Tibial artery (tissue), 4 donors: ENCODE results near the gene SLC29A3.
"Not testable (repeated sequence)": the region's sequence is repeated elsewhere in the genome, so short reads cannot be mapped to it uniquely, and the experiment has no call there.

Source experiments
- DNase-seq, 2 donors: peaks; one replicate each; pipeline ENCODE4 v3.0.0-alpha.2; 2019
- H3K27ac ChIP-seq, 2 donors: fragments of 200-600 bp; sonication (generic) in 1 of 2; 1 replicate in 1 of 2; 2 replicates in 1 of 2; pipeline ENCODE4 v1.5.1; 2018 to 2019; ENCODE audit warnings: mild to moderate bottlenecking in 1 of 2
- H3K27me3 ChIP-seq, 2 donors: fragments of 200-600 bp; sonication (generic) in 1 of 2; one replicate each; pipeline versions ENCODE4 v1.5.1 to v1.6.0; 2016 to 2019
- H3K36me3 ChIP-seq, 3 donors: fragments of 200-600 bp; sonication (generic) in 2 of 3; one replicate each; pipeline ENCODE4 v1.5.1; 2016 to 2019; ENCODE audit warnings: mild to moderate bottlenecking in 2 of 3
- H3K4me1 ChIP-seq, 4 donors: fragments of 200-600 bp; sonication (generic) in 2 of 4; 1 replicate in 3 of 4; 2 replicates in 1 of 4; pipeline ENCODE4 v1.5.1; 2016 to 2019
- H3K4me3 ChIP-seq, 2 donors: fragments of 200-600 bp; sonication (generic) in 1 of 2; 1 replicate in 1 of 2; 2 replicates in 1 of 2; pipeline ENCODE4 v1.5.1; 2018 to 2019; ENCODE audit warnings: mild to moderate bottlenecking in 2 of 2
- H3K9me3 ChIP-seq, 3 donors: fragments of 200-600 bp; sonication (generic) in 1 of 3; one replicate each; pipeline ENCODE4 v1.5.1; 2016 to 2019
- intact Hi-C: fragments of 100-400 bp; cut with DNase I; formaldehyde crosslinking; loops from one replicate; pipeline ENCODE4 v1.15.0; 2023; ENCODE audit warnings: low total_unique reads
- TF ChIP-seq, protein P1 (sequence below), 2 experiments: fragments of 200-600 bp in 1 of 2; fragments of 450-650 bp in 1 of 2; IDR thresholded peaks; one replicate each; pipeline ENCODE4 v1.5.1; 2017 to 2019; ENCODE audit warnings: antibody characterized with exemption in 2 of 2, mild to moderate bottlenecking in 1 of 2, moderate library complexity in 1 of 2

Gene SLC29A3

DNA sequence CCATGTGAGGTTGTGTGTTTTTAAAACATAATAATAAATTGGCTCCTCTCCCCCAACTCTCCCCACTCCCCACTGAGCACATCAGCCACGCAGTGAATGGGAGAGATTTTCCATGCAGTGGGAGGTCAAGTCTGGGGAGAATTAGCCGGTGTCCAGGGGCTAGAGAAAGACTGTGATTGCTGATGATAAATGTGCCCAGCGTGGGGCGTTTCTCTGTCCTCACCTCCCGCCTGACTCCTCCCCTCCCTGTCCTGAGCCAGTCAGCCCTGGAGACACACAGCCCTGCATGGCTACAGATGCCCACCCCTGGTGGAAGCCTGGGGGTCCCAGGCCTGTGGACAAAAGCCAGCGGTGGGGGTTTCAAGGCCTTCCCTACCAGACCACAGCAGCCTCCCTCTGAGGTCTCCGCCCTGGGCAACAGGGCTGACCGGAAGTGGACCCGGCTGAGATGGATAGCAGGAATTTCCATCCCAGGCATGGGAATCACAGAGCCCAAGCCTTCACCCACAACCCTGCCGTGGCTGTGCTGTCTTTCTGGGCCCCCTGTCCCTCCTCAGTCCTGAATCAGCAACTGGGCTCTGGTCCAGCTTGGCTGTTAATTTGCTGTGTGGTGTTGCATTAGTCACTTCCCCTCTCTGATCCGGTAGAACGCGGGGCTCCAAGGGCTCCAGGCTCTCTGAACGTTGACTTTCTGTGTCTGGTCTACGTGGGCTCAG is 46.8 kb upstream of the SLC29A3 start:
- H3K27me3 ChIP-seq = no peaks in the 10 kb centered on the region
- no peak overlapping the region for H3K4me3 ChIP-seq
- H3K4me1 ChIP-seq = peaks cover 0 to 24% (median 10%) of the 10 kb centered on the region in 4 donors
- TF ChIP-seq, protein P1, sequence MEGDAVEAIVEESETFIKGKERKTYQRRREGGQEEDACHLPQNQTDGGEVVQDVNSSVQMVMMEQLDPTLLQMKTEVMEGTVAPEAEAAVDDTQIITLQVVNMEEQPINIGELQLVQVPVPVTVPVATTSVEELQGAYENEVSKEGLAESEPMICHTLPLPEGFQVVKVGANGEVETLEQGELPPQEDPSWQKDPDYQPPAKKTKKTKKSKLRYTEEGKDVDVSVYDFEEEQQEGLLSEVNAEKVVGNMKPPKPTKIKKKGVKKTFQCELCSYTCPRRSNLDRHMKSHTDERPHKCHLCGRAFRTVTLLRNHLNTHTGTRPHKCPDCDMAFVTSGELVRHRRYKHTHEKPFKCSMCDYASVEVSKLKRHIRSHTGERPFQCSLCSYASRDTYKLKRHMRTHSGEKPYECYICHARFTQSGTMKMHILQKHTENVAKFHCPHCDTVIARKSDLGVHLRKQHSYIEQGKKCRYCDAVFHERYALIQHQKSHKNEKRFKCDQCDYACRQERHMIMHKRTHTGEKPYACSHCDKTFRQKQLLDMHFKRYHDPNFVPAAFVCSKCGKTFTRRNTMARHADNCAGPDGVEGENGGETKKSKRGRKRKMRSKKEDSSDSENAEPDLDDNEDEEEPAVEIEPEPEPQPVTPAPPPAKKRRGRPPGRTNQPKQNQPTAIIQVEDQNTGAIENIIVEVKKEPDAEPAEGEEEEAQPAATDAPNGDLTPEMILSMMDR (IDR thresholded peaks at IDR 0.05) = no peak
- H3K27ac ChIP-seq = no peak overlapping the region
- no peaks in the 10 kb centered on the region for H3K9me3 ChIP-seq
- intact Hi-C loops = no loop called here
- no peaks in the 10 kb centered on the region for H3K36me3 ChIP-seq
- DNase-seq = no peak

- H3K9me3 ChIP-seq, H3K4me3 ChIP-seq, DNase-seq, H3K27me3 ChIP-seq, H3K36me3 ChIP-seq, H3K27ac ChIP-seq, intact Hi-C loops: not testable (repeated sequence)
- H3K4me1 ChIP-seq = peaks cover 0 to 24% (median 10%) of the 10 kb centered on the region in 4 donors
These were observed 46.1 kb upstream of the SLC29A3 start for GRCh38 chr10:71272974-71273373.

GRCh38 chr10:71273506-71273905 is 45.6 kb upstream of the SLC29A3 start:
- Histone ChIP-seq H3K36me3 (no peaks in the 10 kb centered on the region), H3K27ac (no peak overlapping the region), H3K4me1 (peaks cover 0 to 23% (median 10%) of the 10 kb centered on the region in 4 donors), H3K4me3 (no peak overlapping the region), H3K9me3 (no peaks in the 10 kb centered on the region), H3K27me3 (no peaks in the 10 kb centered on the region)
- no peak for DNase-seq
- TF ChIP-seq, protein P1 (IDR thresholded peaks at IDR 0.05) = no peak
- intact Hi-C loops = no loop called here

DNA sequence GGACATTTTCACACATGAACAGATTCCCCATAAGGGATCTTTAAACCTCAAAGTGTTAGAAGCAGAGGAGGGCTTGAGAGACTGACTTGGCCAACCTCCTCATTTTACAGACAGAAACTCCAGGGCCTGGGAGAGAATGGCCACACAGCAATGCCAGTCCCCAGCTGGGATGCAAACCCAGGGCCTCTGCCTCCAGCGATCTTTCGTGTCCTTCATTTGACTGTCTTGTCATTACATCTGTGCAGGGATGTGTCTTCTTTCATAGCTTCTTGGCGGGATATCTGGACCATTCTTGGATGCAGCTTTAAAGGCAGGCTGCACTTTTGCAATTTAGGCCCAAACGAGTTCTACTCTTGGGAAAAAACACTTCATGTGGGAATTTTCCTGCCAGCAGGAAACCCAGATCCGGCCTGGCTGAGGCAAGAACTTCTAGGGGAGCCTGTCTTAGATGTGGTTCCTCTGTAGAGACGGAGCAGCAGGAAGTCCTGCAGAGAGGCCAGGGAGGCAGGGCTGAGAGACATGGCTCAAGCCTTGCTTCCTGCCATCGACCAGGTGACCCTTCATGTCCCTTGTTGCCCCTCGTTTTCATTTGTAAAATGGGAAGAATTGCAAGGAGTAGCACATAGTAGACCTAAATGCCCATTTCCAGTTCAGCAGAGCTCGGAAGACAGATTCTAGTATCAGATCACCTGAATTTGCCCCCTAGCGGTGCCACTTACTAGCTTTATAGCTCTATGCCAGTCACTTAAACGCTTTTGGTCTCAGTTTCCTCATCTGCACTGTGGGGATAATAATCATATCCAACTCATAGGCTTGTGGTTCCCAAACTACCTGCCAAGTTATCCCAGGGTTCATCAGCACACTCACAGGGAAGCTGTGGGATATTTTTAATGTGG is 43.9 kb upstream of the SLC29A3 start:
- Histone ChIP-seq H3K27ac (no peak overlapping the region), H3K27me3 (no peaks in the 10 kb centered on the region), H3K4me3 (no peak overlapping the region), H3K9me3 (no peaks in the 10 kb centered on the region), H3K36me3 (no peaks in the 10 kb centered on the region), H3K4me1 (peaks cover 0 to 6% (median 2%) of the 10 kb centered on the region in 4 donors)
- intact Hi-C loops = no loop called here
- DNase-seq = no peak
- TF ChIP-seq, protein P1 (IDR thresholded peaks at IDR 0.05) = no peak

GRCh38 chr10:71276873-71277272 is 42.2 kb upstream of the SLC29A3 start:
- intact Hi-C loops = no loop called here
- no peaks in the 10 kb centered on the region for H3K27me3 ChIP-seq
- H3K4me3 ChIP-seq = no peak overlapping the region
- no peaks in the 10 kb centered on the region for H3K36me3 ChIP-seq
- H3K4me1 ChIP-seq = peaks cover 0 to 4% (median 1%) of the 10 kb centered on the region in 4 donors
- TF ChIP-seq, protein P1 (IDR thresholded peaks at IDR 0.05) = no peak
- H3K9me3 ChIP-seq = no peaks in the 10 kb centered on the region
- DNase-seq = no peak
- H3K27ac ChIP-seq = no peak overlapping the region
